Lung (tissue), 12 donors: ENCODE measurements around the gene MSLN. TPM values are rescaled to one million over a fixed set of nuclear protein-coding genes. Genes with fewer than 3 reads are reported as not detected.

Source experiments
- ATAC-seq: fragments of 200-7000 bp; cut with Tn5 transposase; one replicate; pipeline ENCODE4 v1.9.1; 2020; ENCODE audit warnings: moderate number of reproducible peaks; ENCODE audit not compliant: insufficient read depth, low FRiP score
- DNase-seq, 3 donors: peaks; one replicate each; pipeline ENCODE4 v3.0.0-alpha.2; 2013 to 2017
- H3K27ac ChIP-seq, 2 donors: one replicate each; pipeline ENCODE4 v1.5.1; 2013; ENCODE audit warnings: mild to moderate bottlenecking in 2 of 2, moderate library complexity in 2 of 2, control low read depth in 1 of 2, inconsistent platforms in 1 of 2, low read depth in 1 of 2, low read length in 1 of 2
- H3K27me3 ChIP-seq, 3 donors: one replicate each; pipeline ENCODE4 v1.5.1; 2013; ENCODE audit warnings: low read length in 2 of 3; ENCODE audit not compliant: control insufficient read depth in 3 of 3, insufficient read depth in 3 of 3
- H3K36me3 ChIP-seq, 4 donors: one replicate each; pipeline ENCODE4 v1.5.1; 2013; ENCODE audit warnings: low read length in 4 of 4, mild to moderate bottlenecking in 1 of 4, moderate library complexity in 1 of 4; ENCODE audit not compliant: control insufficient read depth in 4 of 4, insufficient read depth in 4 of 4
- H3K4me1 ChIP-seq, 5 donors: one replicate each; pipeline ENCODE4 v1.5.1; 2013; ENCODE audit warnings: low read length in 5 of 5, mild to moderate bottlenecking in 2 of 5, moderate library complexity in 1 of 5; ENCODE audit not compliant: control insufficient read depth in 5 of 5, insufficient read depth in 5 of 5
- H3K4me3 ChIP-seq: one replicate; pipeline ENCODE4 v1.5.1; 2013; ENCODE audit warnings: mild to moderate bottlenecking, control low read depth, moderate library complexity
- H3K9ac ChIP-seq, 2 donors: one replicate each; pipeline ENCODE4 v1.5.1; 2013; ENCODE audit warnings: low read length in 2 of 2, control low read depth in 1 of 2; ENCODE audit not compliant: insufficient read depth in 1 of 2
- H3K9me3 ChIP-seq, 4 donors: one replicate each; pipeline ENCODE4 v1.5.1; 2013; ENCODE audit warnings: low read length in 3 of 4, mild to moderate bottlenecking in 1 of 4, moderate library complexity in 1 of 4; ENCODE audit not compliant: control insufficient read depth in 4 of 4, insufficient read depth in 3 of 4
- WGBS, 2 donors: extraction: QIAGEN DNeasy Blood & Tissue Kit; methylation state at CpG; one replicate each; pipeline ENCODE4 v1.1.7; 2013; 5-methylcytosine and 5-hydroxymethylcytosine counted together
- polyA plus RNA-seq, 2 donors: library from polyadenylated mRNA; stranded (reverse); fragments of 200-250 nt; gene quantifications; one replicate each; pipeline ENCODE4 v1.2.1, GENCODE V29; 2013
- total RNA-seq, 2 donors: library from RNA; depleted of rRNA in 1 of 2; stranded (reverse); fragments of >200 nt in 1 of 2; gene quantifications; one replicate each; pipeline ENCODE4 v1.2.1, GENCODE V29; 2014 to 2021
- TF ChIP-seq, protein P1 (sequence below): IDR thresholded peaks from 2 replicates; pipeline ENCODE4 v1.5.1; 2012; ENCODE audit warnings: mild to moderate bottlenecking; ENCODE audit errors: control extremely low read depth, extremely low read depth
- donor health status: control.
- donor health status: control.
- donor health status: Bipolar disorder and iron deficiency.
- donor health status: healthy.
- donor health status: DM: yes; HTN: yes; CAD: no.

The MSLN gene
- total and polyA plus RNA-seq, 4 donors = 98.8 to 155 (median 120) TPM

- ATAC-seq (no peak), DNase-seq (no peak)
- Histone ChIP-seq H3K27me3 (no peaks in the 10 kb centered on the region), H3K9me3 (no peaks in the 10 kb centered on the region), H3K36me3 (peaks cover 5 to 48% (median 14%) of the 10 kb centered on the region in 4 donors), H3K27ac (no peak overlapping the region), H3K4me1 (peaks cover 0 to 13% (median 5%) of the 10 kb centered on the region in 5 donors), H3K4me3 (no peak overlapping the region), H3K9ac (no peak overlapping the region)
- TF ChIP-seq, protein P1, sequence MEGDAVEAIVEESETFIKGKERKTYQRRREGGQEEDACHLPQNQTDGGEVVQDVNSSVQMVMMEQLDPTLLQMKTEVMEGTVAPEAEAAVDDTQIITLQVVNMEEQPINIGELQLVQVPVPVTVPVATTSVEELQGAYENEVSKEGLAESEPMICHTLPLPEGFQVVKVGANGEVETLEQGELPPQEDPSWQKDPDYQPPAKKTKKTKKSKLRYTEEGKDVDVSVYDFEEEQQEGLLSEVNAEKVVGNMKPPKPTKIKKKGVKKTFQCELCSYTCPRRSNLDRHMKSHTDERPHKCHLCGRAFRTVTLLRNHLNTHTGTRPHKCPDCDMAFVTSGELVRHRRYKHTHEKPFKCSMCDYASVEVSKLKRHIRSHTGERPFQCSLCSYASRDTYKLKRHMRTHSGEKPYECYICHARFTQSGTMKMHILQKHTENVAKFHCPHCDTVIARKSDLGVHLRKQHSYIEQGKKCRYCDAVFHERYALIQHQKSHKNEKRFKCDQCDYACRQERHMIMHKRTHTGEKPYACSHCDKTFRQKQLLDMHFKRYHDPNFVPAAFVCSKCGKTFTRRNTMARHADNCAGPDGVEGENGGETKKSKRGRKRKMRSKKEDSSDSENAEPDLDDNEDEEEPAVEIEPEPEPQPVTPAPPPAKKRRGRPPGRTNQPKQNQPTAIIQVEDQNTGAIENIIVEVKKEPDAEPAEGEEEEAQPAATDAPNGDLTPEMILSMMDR = no peak
- WGBS, 2 donors = 96 to 97% methylated on average over 29 of the region's 29 CpGs
Measured at GRCh38 chr16:736936-737481, 23.5 kb upstream of the MSLN start.

GRCh38 chr16:739560-740458 is 20.7 kb upstream of the MSLN start:
- Histone ChIP-seq H3K4me1 (peaks cover 0 to 13% (median 5%) of the 10 kb centered on the region in 5 donors), H3K9ac (peak overlapping the region in 1 of 2 donors; percentile 63), H3K36me3 (peaks cover 0 to 27% (median 7%) of the 10 kb centered on the region in 4 donors), H3K27ac (no peak overlapping the region), H3K4me3 (peak overlapping the region; percentile 92), H3K27me3 (no peaks in the 10 kb centered on the region), H3K9me3 (no peaks in the 10 kb centered on the region)
- ATAC-seq (no peak), DNase-seq (no peak)
- 47 to 52% methylated on average over 38 of the region's 38 CpGs for WGBS, 2 donors
- TF ChIP-seq, protein P1 = no peak

DNA sequence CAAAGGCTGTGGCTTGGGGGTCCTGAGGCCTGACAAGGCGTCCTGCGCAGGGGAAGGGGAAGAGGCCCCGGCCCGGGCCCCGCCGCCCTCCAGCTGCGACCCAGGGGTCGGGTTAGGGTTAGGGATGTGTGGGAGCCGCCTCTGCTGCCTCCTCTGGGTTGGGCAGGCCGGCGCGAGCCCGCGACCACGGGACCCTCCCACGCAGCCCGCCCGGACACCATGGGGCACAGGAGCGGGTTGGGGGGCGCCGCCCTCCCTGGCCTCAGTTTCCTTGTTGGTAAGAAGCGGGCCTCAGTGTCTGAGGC is 20.1 kb upstream of the MSLN start:
- H3K4me3 ChIP-seq = peak overlapping the region; percentile 92
- H3K4me1 ChIP-seq = peaks cover 0 to 13% (median 5%) of the 10 kb centered on the region in 5 donors
- TF ChIP-seq, protein P1 = no peak
- no peaks in the 10 kb centered on the region for H3K9me3 ChIP-seq
- ATAC-seq (no peak), DNase-seq (no peak)
- peaks cover 0 to 21% (median 5%) of the 10 kb centered on the region in 4 donors for H3K36me3 ChIP-seq
- no peaks in the 10 kb centered on the region for H3K27me3 ChIP-seq
- WGBS, 2 donors = 0 to 1% methylated on average over 20 to 22 of the region's 22 CpGs
- H3K27ac ChIP-seq = peak overlapping the region; percentile 32 to 68
- peak overlapping the region in 1 of 2 donors; percentile 63 for H3K9ac ChIP-seq
